Caco-2 (cell line): ENCODE data around the gene FAM170B. TPM values are rescaled to one million over a fixed set of nuclear protein-coding genes. Genes with fewer than 3 reads are reported as not detected.

ENCODE experiments used
- BruUV-seq: library from RNA; stranded (reverse); fragments of 400-500 nt; replicated peaks from 2 replicates; lab custom pipeline; 2021; lab: Mats Ljungman, UMichigan
- CTCF ChIA-PET: fragments of 300-600 bp; sonication (Branson Sonifier 250); formaldehyde crosslinking; loops from one replicate; lab custom pipeline; 2022; ENCODE audit warnings: antibody characterized with exemption; lab: Charles Lee
- POLR2A ChIA-PET: fragments of 300-600 bp; sonication (Branson Sonifier 250); formaldehyde crosslinking; loops from one replicate; lab custom pipeline; 2022; ENCODE audit warnings: antibody characterized with exemption; lab: Charles Lee
- DNase-seq, 2 experiments: peaks; one replicate each; pipeline versions ENCODE4 v3.0.0 to v3.0.0-alpha.2; 2020 to 2022
- H3K27me3 ChIP-seq: replicated peaks from 2 replicates; pipeline ENCODE4 v1.6.0; 2011; ENCODE audit warnings: low read length; ENCODE audit not compliant: control insufficient read depth, insufficient read depth
- H3K36me3 ChIP-seq: 2 replicates; pipeline ENCODE4 v1.5.1; 2011; ENCODE audit warnings: low read length; ENCODE audit not compliant: control insufficient read depth, insufficient read depth
- H3K4me1 ChIP-seq: fragments of 250-450 bp; sonication (Bioruptor Pico); 2 replicates; pipeline ENCODE4 v1.5.1; 2020; ENCODE audit warnings: mild to moderate bottlenecking
- H3K4me3 ChIP-seq: 2 replicates; pipeline ENCODE4 v1.5.1; 2011; ENCODE audit warnings: low read depth, mild to moderate bottlenecking, control low read depth, low read length
- H3K9me3 ChIP-seq: fragments of 250-450 bp; sonication (Bioruptor Pico); 2 replicates; pipeline ENCODE4 v1.5.1; 2020; ENCODE audit warnings: mild to moderate bottlenecking, moderate library complexity
- H3K27ac Mint-ChIP-seq: one replicate; pipeline ENCODE4 v1.8.0; 2022; ENCODE audit warnings: mixed read lengths; ENCODE audit not compliant: unreplicated experiment
- H3K27me3 Mint-ChIP-seq: one replicate; pipeline ENCODE4 v1.8.0; 2022; ENCODE audit warnings: mixed read lengths; ENCODE audit not compliant: insufficient read depth, unreplicated experiment
- H3K36me3 Mint-ChIP-seq: one replicate; pipeline ENCODE4 v1.8.0; 2022; ENCODE audit warnings: mild to moderate bottlenecking, mixed read lengths; ENCODE audit not compliant: insufficient read depth, unreplicated experiment
- H3K4me1 Mint-ChIP-seq: one replicate; pipeline ENCODE4 v1.8.0; 2022; ENCODE audit warnings: low read depth, mixed read lengths; ENCODE audit not compliant: unreplicated experiment
- H3K4me3 Mint-ChIP-seq: one replicate; pipeline ENCODE4 v1.8.0; 2022; ENCODE audit warnings: mild to moderate bottlenecking, moderate library complexity, mixed read lengths; ENCODE audit not compliant: unreplicated experiment
- H3K9me3 Mint-ChIP-seq: one replicate; pipeline ENCODE4 v1.8.0; 2022; ENCODE audit warnings: mixed read lengths; ENCODE audit not compliant: unreplicated experiment
- CTCF ChIP-seq, 2 experiments: fragments of 200-600 bp in 1 of 2; IDR thresholded peaks; 1 replicate in 1 of 2; 2 replicates in 1 of 2; pipeline versions ENCODE4 v1.5.1 to v1.8.0; 2011 to 2022; ENCODE audit warnings: antibody characterized with exemption in 1 of 2, control low read depth in 1 of 2, inconsistent platforms in 1 of 2, low read depth in 1 of 2, low read length in 1 of 2, mild to moderate bottlenecking in 1 of 2, moderate library complexity in 1 of 2; ENCODE audit not compliant: insufficient read depth in 1 of 2, severe bottlenecking in 1 of 2, unreplicated experiment in 1 of 2
- intact Hi-C: fragments of 100-400 bp; cut with micrococcal nuclease; formaldehyde crosslinking; loops from one replicate; pipeline ENCODE4 v1.10.0; 2022; ENCODE audit not compliant: unreplicated experiment
- total RNA-seq: library from RNA; stranded (reverse); gene quantifications from 2 replicates; pipeline ENCODE4 v1.2.3, GENCODE V29; 2022

Gene FAM170B
- total RNA-seq, 1 experiment from 2014 or later, result not detected

- no peaks in the 10 kb centered on the region for H3K36me3 Mint-ChIP-seq
- no peaks in the 10 kb centered on the region for H3K9me3 Mint-ChIP-seq
- no peak overlapping the region for H3K4me3 Mint-ChIP-seq
- H3K36me3 ChIP-seq, result no peaks in the 10 kb centered on the region
- H3K27me3 Mint-ChIP-seq, result peaks cover 20% of the 10 kb centered on the region
- DNase-seq, result no peak
- no peak overlapping the region for H3K4me3 ChIP-seq
- no TSS peak for BruUV-seq
- no peaks in the 10 kb centered on the region for H3K4me1 Mint-ChIP-seq
- intact Hi-C loops, result no loop called here
- no peak overlapping the region for H3K27ac Mint-ChIP-seq
- TF ChIP-seq CTCF (IDR thresholded peaks at IDR 0.05; ENCODE audit: insufficient read depth in 1 of 2, low read depth in 1 of 2, low read length in 1 of 2, severe bottlenecking in 1 of 2, unreplicated experiment in 1 of 2), result no peak
- ChIA-PET CTCF (no interaction called here), POLR2A (no interaction called here)
- H3K4me1 ChIP-seq, result no peaks in the 10 kb centered on the region
- H3K27me3 ChIP-seq, result no peaks in the 10 kb centered on the region
- no peaks in the 10 kb centered on the region for H3K9me3 ChIP-seq
Measured at GRCh38 chr10:49136525-49136924, 2.7 kb upstream of the FAM170B start.

- DNase-seq, result no peak
- Mint-ChIP-seq H3K4me1 (no peaks in the 10 kb centered on the region), H3K27me3 (peaks cover 20% of the 10 kb centered on the region), H3K36me3 (no peaks in the 10 kb centered on the region), H3K9me3 (no peaks in the 10 kb centered on the region), H3K4me3 (no peak overlapping the region), H3K27ac (no peak overlapping the region)
- no peaks in the 10 kb centered on the region for H3K4me1 ChIP-seq
- intact Hi-C loops, result no loop called here
- CTCF ChIA-PET, result no interaction called here
- H3K9me3 ChIP-seq, result no peaks in the 10 kb centered on the region
- BruUV-seq, result no TSS peak
- H3K27me3 ChIP-seq, result no peaks in the 10 kb centered on the region
- no peaks in the 10 kb centered on the region for H3K36me3 ChIP-seq
- no peak overlapping the region for H3K4me3 ChIP-seq
- no peak for TF ChIP-seq CTCF (IDR thresholded peaks at IDR 0.05; ENCODE audit: insufficient read depth in 1 of 2, low read depth in 1 of 2, low read length in 1 of 2, severe bottlenecking in 1 of 2, unreplicated experiment in 1 of 2)
- POLR2A ChIA-PET, result no interaction called here
Measured at GRCh38 chr10:49135575-49136313, 1.9 kb upstream of the FAM170B start.

- Histone ChIP-seq H3K27me3 (no peaks in the 10 kb centered on the region), H3K36me3 (no peaks in the 10 kb centered on the region), H3K4me1 (no peaks in the 10 kb centered on the region), H3K9me3 (no peaks in the 10 kb centered on the region), H3K4me3 (no peak overlapping the region)
- CTCF ChIA-PET, result no interaction called here
- intact Hi-C loops, result no loop called here
- H3K9me3 Mint-ChIP-seq, result no peaks in the 10 kb centered on the region
- POLR2A ChIA-PET, result no interaction called here
- no peak overlapping the region for H3K4me3 Mint-ChIP-seq
- no peak for TF ChIP-seq CTCF (IDR thresholded peaks at IDR 0.05; ENCODE audit: insufficient read depth in 1 of 2, low read depth in 1 of 2, low read length in 1 of 2, severe bottlenecking in 1 of 2, unreplicated experiment in 1 of 2)
- BruUV-seq, result no TSS peak
- no peak overlapping the region for H3K27ac Mint-ChIP-seq
- no peak for DNase-seq
- no peaks in the 10 kb centered on the region for H3K36me3 Mint-ChIP-seq
- peaks cover 25% of the 10 kb centered on the region for H3K27me3 Mint-ChIP-seq
- H3K4me1 Mint-ChIP-seq, result no peaks in the 10 kb centered on the region
Measured at GRCh38 chr10:49134327-49134726, 506 bp upstream of the FAM170B start.
